Mammary epithelial cell (primary cell): ENCODE results near the gene ADAT3.
"Not testable (repeated sequence)": the region's sequence is repeated elsewhere in the genome, so short reads cannot be mapped to it uniquely, and the experiment has no call there.

Experiments used
- CTCF ChIP-seq, 2 donors: IDR thresholded peaks in 1 of 2; conservative IDR thresholded peaks in 1 of 2; 2 replicates each; pipeline ENCODE4 v1.5.1; 2011 to 2012; ENCODE audit warnings: inconsistent platforms in 2 of 2, low read length in 2 of 2, mild to moderate bottlenecking in 2 of 2, control low read depth in 1 of 2, low read depth in 1 of 2; ENCODE audit not compliant: insufficient read depth in 1 of 2; ENCODE audit errors: extremely low read depth in 1 of 2
- EZH2 ChIP-seq: IDR thresholded peaks from 2 replicates; pipeline ENCODE4 v1.6.1; 2012; ENCODE audit warnings: low read length, inconsistent platforms, borderline replicate concordance

- TF ChIP-seq CTCF (conservative IDR thresholded peaks at IDR 0.05 in 1 of 2, IDR thresholded peaks at IDR 0.05 in 1 of 2; ENCODE audit: extremely low read depth in 1 of 2, insufficient read depth in 1 of 2, low read depth in 1 of 2, low read length in 2 of 2); EZH2: not testable (repeated sequence)
Observed at GRCh38 chr19:1886360-1886759, 18.8 kb upstream of the ADAT3 start.
